ENCODE results near the gene CDK13. TPM values are rescaled to one million over a fixed set of nuclear protein-coding genes. Genes with fewer than 3 reads are reported as not detected.

CDK13 gene
- total RNA-seq, 1 experiment from 2014 or later = 34.9 TPM

DNA sequence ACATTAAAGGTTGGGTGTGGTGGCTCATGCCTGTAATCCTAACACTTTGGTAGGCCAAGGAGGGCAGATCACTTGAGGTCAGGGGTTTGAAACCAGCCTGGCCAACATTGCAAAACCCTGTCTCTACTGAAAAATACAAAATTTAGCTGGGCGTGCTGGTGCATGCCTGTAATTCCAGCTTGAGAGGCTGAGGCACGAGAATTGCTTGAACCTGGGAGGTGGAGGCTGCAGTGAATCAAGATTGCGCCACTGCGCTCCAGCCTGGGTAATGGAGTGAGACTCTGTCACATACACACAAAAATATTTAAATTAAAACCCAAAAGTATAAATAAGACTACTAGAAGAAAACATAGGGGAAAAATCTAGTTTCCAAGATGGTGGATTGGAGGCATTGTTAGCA, 41.9 kb upstream of the CDK13 start:
- CTCF ChIA-PET = no interaction called here
- no TSS peak for BruUV-seq (replicated peaks)

DNA sequence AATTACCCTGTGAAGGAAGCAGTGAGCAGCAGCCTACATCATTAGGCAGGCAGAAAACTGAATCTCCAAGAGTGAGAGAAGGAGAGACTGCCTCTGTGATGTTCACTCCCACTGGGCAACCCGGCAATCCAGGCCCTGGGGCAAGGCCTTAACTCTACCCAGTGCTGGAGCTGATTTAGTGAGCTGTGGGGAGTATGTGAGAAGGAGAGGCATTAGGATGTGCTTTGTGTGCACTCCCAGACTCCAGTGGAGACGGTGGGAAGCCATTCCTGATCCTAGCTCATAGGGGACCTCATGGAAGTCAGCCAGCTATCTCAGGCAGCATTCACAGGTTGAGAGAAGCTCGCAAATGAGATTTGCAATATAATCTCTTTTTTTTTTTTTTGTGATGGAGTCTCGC, 41.1 kb upstream of the CDK13 start:
- Histone ChIP-seq H3K79me2 (ENCODE audit: low read length) (no peaks in the 10 kb centered on the region), H4K20me1 (ENCODE audit: low read length) (no peaks in the 10 kb centered on the region), H3K36me3 (ENCODE audit: low read depth, low read length) (no peaks in the 10 kb centered on the region), H3K9me3 (ENCODE audit: low read length) (no peaks in the 10 kb centered on the region), H3K9ac (ENCODE audit: low read length) (no peak overlapping the region), H3K4me2 (ENCODE audit: low read length) (no peak overlapping the region), H3K4me3 (ENCODE audit: low read length) (no peak overlapping the region), H3K9me2 (replicated peaks; ENCODE audit: low read length) (no peaks in the 10 kb centered on the region), H3K27me3 (ENCODE audit: low read length) (no peaks in the 10 kb centered on the region), H3F3A (ENCODE audit: low read length, unreplicated experiment) (no peaks in the 10 kb centered on the region), H3K4me1 (ENCODE audit: insufficient read depth, low read length) (no peaks in the 10 kb centered on the region), H3K27ac (ENCODE audit: low read length) (no peak overlapping the region), H2AFZ (ENCODE audit: low read length) (no peak overlapping the region)
- DNase-seq (no peak), ATAC-seq (no peak)
- POLR2A ChIA-PET (ENCODE audit: unreplicated experiment) = no interaction called here
- intact Hi-C loops (cut with micrococcal nuclease) = no loop called here
- no TSS peak for BruUV-seq (replicated peaks)
- TF ChIP-seq EZH2phosphoT487 (IDR thresholded peaks at IDR 0.05; ENCODE audit: borderline replicate concordance, low read length) = no peak
- no peak for TF ChIP-seq EZH2 (IDR thresholded peaks at IDR 0.05; ENCODE audit: low read length, unreplicated experiment)
- CTCF ChIA-PET = no interaction called here

More for the DNA sequence above, 41.9 kb upstream of the CDK13 start:
- no peaks in the 10 kb centered on the region for H3K27me3 ChIP-seq (ENCODE audit: low read length)
- no peak overlapping the region for H2AFZ ChIP-seq (ENCODE audit: low read length)
- no peaks in the 10 kb centered on the region for H3K9me2 ChIP-seq (replicated peaks; ENCODE audit: low read length)
- H4K20me1 ChIP-seq (ENCODE audit: low read length) = no peaks in the 10 kb centered on the region
- H3K4me1 ChIP-seq (ENCODE audit: insufficient read depth, low read length) = no peaks in the 10 kb centered on the region
- H3K79me2 ChIP-seq (ENCODE audit: low read length) = no peaks in the 10 kb centered on the region
- POLR2A ChIA-PET (ENCODE audit: unreplicated experiment) = no interaction called here
- no peak overlapping the region for H3K9ac ChIP-seq (ENCODE audit: low read length)
- H3K4me2 ChIP-seq (ENCODE audit: low read length) = no peak overlapping the region
- no peak overlapping the region for H3K4me3 ChIP-seq (ENCODE audit: low read length)
- TF ChIP-seq EZH2phosphoT487 (IDR thresholded peaks at IDR 0.05; ENCODE audit: borderline replicate concordance, low read length) (no peak), EZH2 (IDR thresholded peaks at IDR 0.05; ENCODE audit: low read length, unreplicated experiment) (no peak)
- TF ChIP-seq, protein P1, sequence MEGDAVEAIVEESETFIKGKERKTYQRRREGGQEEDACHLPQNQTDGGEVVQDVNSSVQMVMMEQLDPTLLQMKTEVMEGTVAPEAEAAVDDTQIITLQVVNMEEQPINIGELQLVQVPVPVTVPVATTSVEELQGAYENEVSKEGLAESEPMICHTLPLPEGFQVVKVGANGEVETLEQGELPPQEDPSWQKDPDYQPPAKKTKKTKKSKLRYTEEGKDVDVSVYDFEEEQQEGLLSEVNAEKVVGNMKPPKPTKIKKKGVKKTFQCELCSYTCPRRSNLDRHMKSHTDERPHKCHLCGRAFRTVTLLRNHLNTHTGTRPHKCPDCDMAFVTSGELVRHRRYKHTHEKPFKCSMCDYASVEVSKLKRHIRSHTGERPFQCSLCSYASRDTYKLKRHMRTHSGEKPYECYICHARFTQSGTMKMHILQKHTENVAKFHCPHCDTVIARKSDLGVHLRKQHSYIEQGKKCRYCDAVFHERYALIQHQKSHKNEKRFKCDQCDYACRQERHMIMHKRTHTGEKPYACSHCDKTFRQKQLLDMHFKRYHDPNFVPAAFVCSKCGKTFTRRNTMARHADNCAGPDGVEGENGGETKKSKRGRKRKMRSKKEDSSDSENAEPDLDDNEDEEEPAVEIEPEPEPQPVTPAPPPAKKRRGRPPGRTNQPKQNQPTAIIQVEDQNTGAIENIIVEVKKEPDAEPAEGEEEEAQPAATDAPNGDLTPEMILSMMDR (conservative IDR thresholded peaks at IDR 0.05; ENCODE audit: low read depth, low read length) = no peak
- ATAC-seq (no peak), DNase-seq (no peak)
- no peak overlapping the region for H3K27ac ChIP-seq (ENCODE audit: low read length)
- no peaks in the 10 kb centered on the region for H3K9me3 ChIP-seq (ENCODE audit: low read length)
- intact Hi-C loops (cut with micrococcal nuclease) = no loop called here
- H3F3A ChIP-seq (ENCODE audit: low read length, unreplicated experiment) = no peaks in the 10 kb centered on the region
- H3K36me3 ChIP-seq (ENCODE audit: low read depth, low read length) = no peaks in the 10 kb centered on the region

DNA sequence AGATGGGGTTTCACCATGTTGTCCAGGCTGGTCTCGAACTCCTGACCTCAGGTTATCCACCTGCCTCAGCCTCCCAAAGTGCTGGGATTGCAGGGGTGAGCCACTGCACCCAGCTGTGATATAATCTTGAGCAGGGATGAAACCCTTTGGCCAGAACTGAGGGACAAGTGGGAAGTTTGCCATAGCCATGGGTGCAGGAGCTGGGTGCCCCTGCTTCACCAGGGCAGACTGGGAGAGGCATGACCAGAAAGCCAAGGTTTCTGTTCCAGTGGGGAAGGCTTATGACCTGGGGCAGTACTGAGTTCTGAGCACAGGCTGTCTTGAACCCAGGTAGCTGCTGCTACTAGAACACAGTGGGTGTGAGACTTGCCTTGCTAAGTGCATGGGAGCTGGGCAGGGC, 40.5 kb upstream of the CDK13 start:
- BruUV-seq (replicated peaks) = no TSS peak
- H3F3A ChIP-seq (ENCODE audit: low read length, unreplicated experiment) = no peaks in the 10 kb centered on the region
- H3K79me2 ChIP-seq (ENCODE audit: low read length) = no peaks in the 10 kb centered on the region
- H2AFZ ChIP-seq (ENCODE audit: low read length) = no peak overlapping the region
- H3K9me2 ChIP-seq (replicated peaks; ENCODE audit: low read length) = no peaks in the 10 kb centered on the region
- no peak overlapping the region for H3K9ac ChIP-seq (ENCODE audit: low read length)
- CTCF ChIA-PET = no interaction called here
- ATAC-seq (no peak), DNase-seq (no peak)
- H3K4me1 ChIP-seq (ENCODE audit: insufficient read depth, low read length) = no peaks in the 10 kb centered on the region
- H3K27ac ChIP-seq (ENCODE audit: low read length) = no peak overlapping the region
- no peaks in the 10 kb centered on the region for H3K27me3 ChIP-seq (ENCODE audit: low read length)
- intact Hi-C loops (cut with micrococcal nuclease) = no loop called here
- POLR2A ChIA-PET (ENCODE audit: unreplicated experiment) = no interaction called here
- H3K4me3 ChIP-seq (ENCODE audit: low read length) = no peak overlapping the region
- H4K20me1 ChIP-seq (ENCODE audit: low read length) = no peaks in the 10 kb centered on the region
- H3K36me3 ChIP-seq (ENCODE audit: low read depth, low read length) = no peaks in the 10 kb centered on the region
- TF ChIP-seq EZH2 (IDR thresholded peaks at IDR 0.05; ENCODE audit: low read length, unreplicated experiment) = no peak
- H3K9me3 ChIP-seq (ENCODE audit: low read length) = no peaks in the 10 kb centered on the region
- no peak overlapping the region for H3K4me2 ChIP-seq (ENCODE audit: low read length)
